T follicular helper cell (primary cell): ENCODE results near the gene ATP23.

Experiments used
- DNase-seq: peaks from one replicate; pipeline ENCODE4 v3.0.0-alpha.2; 2020; ENCODE audit warnings: low read depth

ATP23 gene

DNA sequence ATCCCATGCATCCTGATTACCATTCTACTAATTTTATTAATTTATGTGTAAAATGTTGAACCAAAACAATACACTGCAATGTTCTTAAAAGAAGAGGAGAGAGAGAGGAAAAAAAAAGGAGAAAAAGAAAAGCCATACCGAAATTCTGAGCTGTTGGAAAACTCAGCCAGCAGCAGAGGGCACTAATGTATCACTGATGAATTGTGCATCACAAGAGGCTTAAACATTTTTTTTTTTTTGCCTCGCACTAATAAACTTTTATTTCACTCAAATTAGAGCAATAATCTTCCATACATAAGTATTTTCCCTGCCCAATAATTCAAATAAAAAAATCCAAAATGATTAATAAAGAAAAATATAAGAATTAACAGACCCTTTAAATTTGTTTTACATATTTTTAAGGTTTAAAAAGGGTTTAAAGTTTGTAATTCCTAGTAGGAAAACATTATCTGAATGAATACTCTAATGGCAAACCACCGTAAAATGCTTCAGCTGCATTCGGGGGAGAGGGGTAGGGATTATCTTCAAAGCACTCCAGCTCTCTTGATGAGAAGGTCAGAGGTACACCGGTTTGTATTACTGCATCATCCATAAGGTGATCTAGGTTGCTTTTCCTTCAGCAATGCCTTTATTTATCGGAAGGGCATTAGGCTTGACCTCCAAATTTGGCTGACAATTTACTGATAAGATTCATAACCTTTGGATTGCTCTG, 41.9 kb downstream of the ATP23 start:
- DNase-seq = no peak

DNA sequence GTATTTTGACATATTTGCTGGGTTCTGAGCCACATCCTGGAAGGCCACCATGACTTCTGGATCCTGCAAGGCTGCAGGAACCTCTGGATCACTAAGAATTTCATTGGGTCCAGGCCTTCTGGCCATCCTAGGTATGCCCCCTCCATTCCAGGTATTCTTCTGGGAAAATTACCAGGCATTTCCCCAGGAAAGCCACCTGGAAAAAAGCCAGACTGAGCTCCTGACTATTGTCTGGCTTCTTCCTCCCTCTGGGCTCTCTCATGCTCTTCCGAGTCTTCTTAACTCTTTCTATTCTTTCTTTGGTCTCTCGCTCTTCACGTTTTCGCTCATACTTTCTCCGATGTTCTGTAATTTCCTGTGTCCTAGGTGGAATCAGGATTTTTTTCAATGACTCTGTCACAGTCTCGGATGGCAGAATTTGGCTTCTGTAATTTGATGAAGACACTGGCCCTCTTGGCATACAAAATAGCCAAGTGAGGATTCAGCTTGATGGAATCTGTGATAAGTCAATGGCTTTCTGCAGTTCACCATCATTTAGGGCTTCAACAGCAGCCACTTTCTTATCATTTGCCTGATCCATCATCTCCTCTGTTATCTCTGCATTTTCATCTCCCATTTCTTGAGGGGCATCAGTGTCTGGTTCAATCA, 42.6 kb downstream of the ATP23 start:
- DNase-seq = no peak

DNA sequence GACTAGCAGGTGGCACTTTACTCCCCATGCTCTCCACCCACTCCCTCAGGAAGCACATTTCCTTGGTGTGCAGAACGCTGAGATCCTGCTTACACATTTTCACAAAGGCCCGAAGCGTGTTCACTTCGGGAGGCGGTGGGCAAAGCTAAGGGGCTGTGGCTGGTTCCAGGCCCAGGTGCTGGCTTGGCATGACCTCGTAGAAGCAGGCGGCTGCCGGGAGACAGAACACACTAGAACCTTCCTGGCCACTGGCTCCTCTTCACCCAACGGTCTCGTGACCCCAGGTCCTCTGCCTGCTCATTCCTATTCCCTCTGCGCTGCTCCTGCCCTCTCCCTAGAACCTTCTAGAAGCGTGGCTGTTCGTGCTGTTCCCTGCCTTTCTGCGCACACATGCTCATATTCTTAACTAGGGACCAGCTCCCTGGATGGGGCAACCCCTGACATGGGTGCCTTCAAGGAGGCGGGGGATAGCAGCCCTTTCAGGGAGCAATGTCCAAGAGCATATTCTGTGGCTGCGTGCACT, 43.3 kb downstream of the ATP23 start:
- no peak for DNase-seq

DNA sequence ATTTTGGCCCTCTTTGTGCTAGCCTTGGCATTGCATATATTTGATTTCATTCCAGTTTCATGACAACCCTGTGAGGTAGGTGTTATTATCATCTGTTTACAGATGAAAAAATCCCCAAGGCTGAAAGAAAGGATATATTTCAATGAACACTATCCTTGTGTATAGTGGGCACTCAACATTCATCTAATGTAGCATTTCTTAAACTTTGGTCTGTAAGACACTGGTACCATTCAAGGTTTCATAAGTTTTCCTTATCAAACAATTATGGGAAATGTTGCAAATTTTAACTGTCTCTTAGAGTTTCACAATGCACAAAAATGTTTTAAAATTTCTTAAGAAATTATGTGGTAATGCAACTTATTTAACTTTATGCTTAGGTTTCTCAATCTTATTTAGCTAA, 44.3 kb downstream of the ATP23 start:
- DNase-seq = no peak

DNA sequence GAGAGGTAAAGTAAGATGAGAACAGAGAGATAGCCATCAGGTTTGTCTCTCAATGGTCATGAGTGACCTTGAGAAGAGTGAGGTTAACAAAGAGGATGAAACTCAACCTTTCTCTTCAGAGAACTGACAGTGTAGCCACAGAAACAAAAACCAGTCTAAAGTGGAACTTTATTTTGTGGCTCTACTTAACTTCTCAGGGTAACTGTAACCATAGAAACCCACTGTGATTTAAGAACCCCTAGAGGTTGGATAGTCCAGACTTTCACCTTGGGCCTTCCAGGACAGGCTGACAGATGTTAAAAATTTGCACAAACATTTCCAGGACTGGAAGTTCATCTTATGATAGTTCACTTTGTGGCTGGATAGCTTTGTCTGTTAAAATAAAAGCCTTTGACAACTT, 48.5 kb downstream of the ATP23 start:
- DNase-seq = no peak

DNA sequence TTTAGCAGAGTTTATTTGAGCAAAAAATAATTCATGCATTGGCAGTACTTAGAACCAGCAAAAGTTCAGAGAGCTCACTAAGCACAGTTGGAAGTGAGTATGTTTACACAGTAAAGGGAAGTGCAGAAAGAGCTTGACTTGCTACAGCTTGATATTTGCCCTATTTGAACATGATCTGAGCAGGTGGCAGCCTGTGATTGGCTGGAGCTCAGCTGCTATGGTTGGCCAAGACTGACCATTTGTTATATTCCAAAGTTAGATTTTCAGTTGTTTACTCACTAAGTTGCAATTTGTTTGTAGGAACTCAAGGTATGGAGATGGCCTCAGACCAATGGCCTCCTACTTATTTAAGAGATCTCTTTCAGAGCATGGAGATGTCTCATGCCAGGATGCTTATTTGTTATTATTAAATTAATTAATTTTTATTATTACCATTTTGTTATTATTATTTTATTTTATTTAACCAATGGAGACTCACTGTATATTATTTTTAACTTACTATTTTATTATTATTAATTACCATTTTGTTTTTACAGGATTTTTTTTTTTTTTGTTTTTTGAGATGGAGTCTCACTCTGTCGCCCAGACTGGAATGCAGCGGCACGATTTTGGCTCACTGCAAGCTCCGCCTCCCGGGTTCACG, 49.0 kb downstream of the ATP23 start:
- DNase-seq = no peak

DNA sequence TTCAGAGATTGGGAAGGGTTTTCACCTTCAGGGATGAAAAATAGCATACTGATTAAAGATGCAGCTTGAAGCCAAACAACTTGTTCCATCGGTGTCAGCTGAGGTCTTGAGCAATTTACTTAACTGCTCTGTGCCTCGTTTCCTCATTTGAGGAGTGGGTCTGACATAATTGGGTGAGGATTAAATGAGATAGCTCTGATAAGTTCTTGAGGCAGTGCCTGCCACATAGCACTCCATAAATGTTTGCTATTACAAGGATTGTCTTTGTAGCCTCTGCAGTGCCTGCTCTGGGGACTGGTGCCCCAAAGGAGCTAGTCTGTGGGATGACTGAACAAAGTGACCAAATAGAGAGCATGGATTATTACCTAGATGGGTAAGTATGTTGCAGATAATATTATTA, 50.6 kb downstream of the ATP23 start:
- no peak for DNase-seq

DNA sequence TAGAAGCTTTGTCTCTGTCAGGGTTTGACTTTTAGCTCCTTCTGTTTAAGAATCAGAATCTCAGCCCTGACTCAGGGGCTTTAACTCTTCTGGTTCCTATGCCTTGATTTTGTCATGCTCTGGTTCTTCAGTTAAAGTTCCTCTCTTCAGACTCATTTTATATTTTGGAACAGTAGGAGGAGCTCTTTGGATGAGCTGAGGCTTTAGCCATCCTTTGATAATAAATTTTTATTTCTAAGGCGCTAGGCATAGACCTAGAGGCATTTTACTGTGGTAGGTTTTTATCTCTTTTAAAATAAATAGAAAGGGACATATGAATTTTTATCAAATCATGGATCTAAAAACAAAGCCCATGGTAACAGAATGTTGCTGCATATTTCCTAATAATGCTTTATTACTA, 51.7 kb downstream of the ATP23 start:
- DNase-seq = no peak

DNA sequence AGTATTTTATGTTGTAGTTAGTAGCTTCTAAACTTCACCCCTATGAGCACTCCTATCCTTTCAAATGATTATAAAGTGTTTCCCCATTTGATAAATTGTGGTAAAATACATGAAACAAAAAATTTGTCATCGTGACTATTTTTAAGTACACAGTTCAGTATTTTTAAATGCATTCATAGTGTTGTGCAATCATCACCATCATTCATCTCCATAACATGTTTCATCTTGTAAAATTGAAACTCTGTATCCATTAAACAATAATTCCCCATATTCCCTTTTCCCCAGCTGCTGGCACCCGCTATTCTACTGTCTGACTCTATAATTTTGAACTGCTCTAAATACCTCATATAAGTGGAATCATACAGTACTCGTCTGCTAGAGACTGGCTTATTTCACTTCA, 52.5 kb downstream of the ATP23 start:
- DNase-seq = no peak

DNA sequence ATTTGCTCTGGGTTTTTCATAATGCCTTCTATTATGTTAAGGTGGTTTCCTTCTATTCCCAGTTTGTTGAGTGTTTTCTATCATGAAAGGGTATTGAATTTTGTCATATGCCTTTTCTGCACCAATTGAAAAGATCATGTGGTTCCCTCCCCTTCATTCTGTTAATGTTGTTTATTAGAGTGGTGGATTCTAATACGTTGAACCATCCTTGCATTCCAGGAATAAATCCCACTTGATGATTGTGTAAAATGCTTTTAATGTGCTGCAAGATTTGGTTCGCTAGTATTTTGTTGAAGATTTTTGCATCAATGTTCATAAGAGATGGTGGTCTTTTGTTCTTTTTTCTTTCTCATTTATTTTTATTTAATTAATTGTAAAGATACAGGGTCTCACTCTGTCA, 55.2 kb downstream of the ATP23 start:
- DNase-seq = no peak

DNA sequence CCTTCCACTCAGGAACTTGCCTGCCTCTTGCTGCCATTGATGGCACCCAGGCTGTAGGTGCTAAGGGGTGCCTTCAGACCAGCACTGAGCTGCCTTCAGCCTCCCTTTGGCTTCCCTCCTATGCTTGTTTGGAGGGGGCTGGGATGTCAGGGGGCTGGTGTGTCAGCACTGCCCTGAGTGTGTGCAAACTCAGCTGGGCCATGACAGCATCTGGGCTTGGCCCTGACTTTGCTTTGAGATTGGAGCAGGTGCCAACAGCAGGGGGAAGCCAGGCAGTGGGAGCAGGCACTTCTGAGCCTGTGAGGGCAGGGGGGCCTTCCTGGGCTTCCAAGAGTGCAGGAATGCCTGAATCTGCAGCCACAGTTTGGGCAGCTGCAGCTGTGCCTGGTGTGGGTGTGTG, 56.9 kb downstream of the ATP23 start:
- DNase-seq = no peak

DNA sequence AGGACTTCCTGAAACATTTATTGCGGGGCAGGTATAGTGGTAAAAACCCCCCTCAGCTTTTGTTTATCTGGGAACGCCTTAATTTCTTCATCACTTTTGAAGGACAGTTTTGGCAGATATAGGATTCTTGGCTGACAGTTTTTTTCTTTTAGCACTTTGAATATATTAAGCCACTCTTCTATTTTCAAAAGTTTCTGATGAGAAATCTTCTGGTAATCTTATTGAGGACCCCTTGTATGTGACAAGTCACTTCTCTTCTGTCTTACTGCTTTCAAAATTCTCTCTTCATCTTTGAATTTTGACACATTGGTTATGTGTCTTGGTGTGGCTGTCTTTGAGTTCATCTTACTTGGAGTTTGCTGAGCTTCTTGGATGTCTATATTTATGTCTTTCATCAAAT, 59.1 kb downstream of the ATP23 start:
- DNase-seq = no peak

DNA sequence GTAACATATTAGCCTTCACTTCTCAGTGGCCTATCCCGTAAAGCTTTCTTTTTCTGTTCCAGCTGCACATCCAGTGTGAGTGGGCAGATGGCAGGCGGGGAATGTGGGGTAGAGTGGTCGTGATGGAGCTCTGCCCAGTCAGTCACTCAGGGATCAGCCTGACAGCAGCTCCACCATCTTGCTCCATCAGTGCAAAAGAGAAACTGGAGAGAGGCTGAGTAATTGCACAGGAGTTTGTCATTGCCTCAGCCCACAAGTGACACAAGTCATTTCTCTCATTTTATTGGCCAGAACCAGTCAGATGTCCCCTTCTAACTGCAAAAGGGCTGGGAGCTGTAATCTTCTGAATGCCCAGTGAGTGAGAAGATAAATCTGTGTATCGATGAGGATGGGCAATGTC, 66.5 kb downstream of the ATP23 start:
- no peak for DNase-seq

DNA sequence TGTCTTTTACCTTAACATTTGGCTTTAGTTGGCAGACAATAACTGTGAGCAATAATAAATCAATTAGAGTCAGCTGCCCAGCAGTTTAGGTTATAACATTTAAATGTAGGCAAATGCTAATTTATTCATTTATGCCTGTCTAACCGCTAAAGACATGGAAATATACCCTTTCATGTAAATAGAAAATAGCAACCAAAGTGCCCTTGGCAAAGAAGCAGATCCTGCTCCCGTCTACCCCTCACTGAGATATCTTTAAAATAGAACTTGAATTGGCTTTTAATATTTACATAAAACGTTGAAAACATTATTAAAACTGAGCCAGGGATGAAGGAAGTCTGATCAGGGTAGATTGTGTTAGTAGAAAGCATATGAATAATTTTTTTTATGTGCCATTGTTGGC, 67.3 kb downstream of the ATP23 start:
- no peak for DNase-seq
